HepG2 (cell line): ENCODE data around the gene TAMALIN. TPM values are rescaled to one million over a fixed set of nuclear protein-coding genes. Genes with fewer than 3 reads are reported as not detected.
A peak's percentile ranks its signal among the peaks of the same experiment; 100 is the strongest.

Experiments used
- AKAP8 ChIP-seq: sonication (generic); formaldehyde crosslinking; IDR thresholded peaks from 2 replicates; pipeline ENCODE4 v1.5.1; 2020; ENCODE audit warnings: mild to moderate bottlenecking, missing genetic modification reagents
- ARID2 ChIP-seq: sonication (generic); formaldehyde crosslinking; IDR thresholded peaks from 2 replicates; pipeline ENCODE4 v1.8.1; 2022; ENCODE audit warnings: mild to moderate bottlenecking, missing genetic modification reagents, borderline replicate concordance
- ASH2L ChIP-seq: fragments of 300-600, 200-600 bp; sonication (generic); IDR thresholded peaks from 2 replicates; pipeline ENCODE4 v1.7.0; 2017; ENCODE audit warnings: low read depth, mild to moderate bottlenecking, moderate library complexity, mixed read lengths, low read length; ENCODE audit not compliant: insufficient read length
- ATF4 ChIP-seq, 2 experiments: fragments of 450-650 bp in 1 of 2; sonication (generic) in 1 of 2; formaldehyde crosslinking; IDR thresholded peaks; 2 replicates each; pipeline versions ENCODE4 v1.5.0 to v1.8.0; 2020 to 2022; ENCODE audit warnings: mild to moderate bottlenecking in 1 of 2, missing genetic modification reagents in 1 of 2
- CERS6 ChIP-seq: sonication (generic); formaldehyde crosslinking; IDR thresholded peaks from 2 replicates; pipeline ENCODE4 v1.5.0; 2020; ENCODE audit warnings: missing genetic modification reagents
- FOXO1 ChIP-seq: sonication (generic); formaldehyde crosslinking; IDR thresholded peaks from 2 replicates; pipeline ENCODE4 v1.4.0; 2020; ENCODE audit warnings: missing genetic modification reagents
- GMEB1 ChIP-seq: sonication (generic); formaldehyde crosslinking; IDR thresholded peaks from 2 replicates; pipeline ENCODE4 v1.5.1; 2020; ENCODE audit warnings: missing genetic modification reagents, mild to moderate bottlenecking, borderline replicate concordance
- KAT7 ChIP-seq: IDR thresholded peaks from 2 replicates; pipeline ENCODE4 v1.6.1; 2018; ENCODE audit warnings: borderline replicate concordance, missing compliant biosample characterization
- KAT8 ChIP-seq: IDR thresholded peaks from 2 replicates; pipeline ENCODE4 v1.6.1; 2016; ENCODE audit warnings: missing genetic modification reagents, missing compliant biosample characterization
- MATR3 ChIP-seq: sonication (generic); formaldehyde crosslinking; IDR thresholded peaks from 2 replicates; pipeline ENCODE4 v1.4.0; 2020; ENCODE audit warnings: missing genetic modification reagents
- ONECUT2 ChIP-seq: sonication (generic); formaldehyde crosslinking; IDR thresholded peaks from 2 replicates; pipeline ENCODE4 v1.4.0; 2020; ENCODE audit warnings: missing genetic modification reagents
- PHF8 ChIP-seq: sonication (generic); formaldehyde crosslinking; IDR thresholded peaks from 2 replicates; pipeline ENCODE4 v1.5.0; 2020; ENCODE audit warnings: missing genetic modification reagents
- RBAK ChIP-seq: sonication (generic); formaldehyde crosslinking; IDR thresholded peaks from 2 replicates; pipeline ENCODE4 v1.5.1; 2020; ENCODE audit warnings: mild to moderate bottlenecking, missing genetic modification reagents
- REPIN1 ChIP-seq: sonication (generic); formaldehyde crosslinking; IDR thresholded peaks from 2 replicates; pipeline ENCODE4 v1.8.0; 2022; ENCODE audit warnings: missing genetic modification reagents, low read depth, mild to moderate bottlenecking, borderline replicate concordance
- SRF ChIP-seq: IDR thresholded peaks from 2 replicates; pipeline ENCODE4 v1.6.1; 2011; ENCODE audit warnings: mild to moderate bottlenecking, low read depth, low read length, moderate library complexity
- THAP9 ChIP-seq: sonication (generic); formaldehyde crosslinking; IDR thresholded peaks from 2 replicates; pipeline ENCODE4; 2020; ENCODE audit warnings: missing genetic modification reagents, mild to moderate bottlenecking, borderline replicate concordance
- ZNF12 ChIP-seq: sonication (generic); formaldehyde crosslinking; IDR thresholded peaks from 2 replicates; pipeline ENCODE4 v1.5.0; 2020; ENCODE audit warnings: missing genetic modification reagents
- ZNF367 ChIP-seq: sonication (generic); formaldehyde crosslinking; IDR thresholded peaks from 2 replicates; pipeline ENCODE4 v1.4.0; 2020; ENCODE audit warnings: missing genetic modification reagents, borderline replicate concordance
- ZNF430 ChIP-seq: sonication (generic); formaldehyde crosslinking; IDR thresholded peaks from 2 replicates; pipeline ENCODE4 v1.9.0; 2021; ENCODE audit warnings: mild to moderate bottlenecking, missing genetic modification reagents
- ZNF484 ChIP-seq: sonication (generic); formaldehyde crosslinking; IDR thresholded peaks from 2 replicates; pipeline ENCODE4 v1.5.1; 2020; ENCODE audit warnings: mild to moderate bottlenecking, low read depth, missing genetic modification reagents, borderline replicate concordance
- ZNF737 ChIP-seq: sonication (generic); formaldehyde crosslinking; IDR thresholded peaks from 2 replicates; pipeline ENCODE4 v1.5.0; 2020; ENCODE audit warnings: missing genetic modification reagents, mild to moderate bottlenecking, borderline replicate concordance
- ZNF781 ChIP-seq: sonication (generic); formaldehyde crosslinking; IDR thresholded peaks from 2 replicates; pipeline ENCODE4 v1.5.1; 2020; ENCODE audit warnings: borderline replicate concordance, mild to moderate bottlenecking, missing genetic modification reagents; ENCODE audit errors: not compliant biosample characterization
- ZZZ3 ChIP-seq: sonication (generic); formaldehyde crosslinking; IDR thresholded peaks from 2 replicates; pipeline ENCODE4 v1.4.0; 2020; ENCODE audit warnings: missing genetic modification reagents, mild to moderate bottlenecking, borderline replicate concordance
- polyA plus RNA-seq, 8 experiments: library from polyadenylated mRNA; depleted of rRNA in 3 of 8; stranded (reverse) in 7 of 8; unstranded in 1 of 8; fragments of >200 nt; fragmentation: Illumina TruSeq in 4 of 8; extraction: Trizol in 4 of 8; gene quantifications; 2 replicates each; pipeline versions ENCODE4 v1.2.1 to v1.2.3, GENCODE V29; 2011 to 2016; ENCODE audit warnings: low read depth in 4 of 8, missing spikeins in 1 of 8, mixed read lengths in 1 of 8; ENCODE audit not compliant: insufficient read depth in 1 of 8
- total RNA-seq, 5 experiments: library from RNA; depleted of rRNA; stranded (reverse); fragments of >200 nt; fragmentation: Illumina TruSeq; extraction: Trizol; gene quantifications; 2 replicates each; pipeline ENCODE4 v1.2.3, GENCODE V29; 2016; ENCODE audit warnings: low read depth in 1 of 5

TAMALIN gene
- total and polyA plus RNA-seq, 2 of the 13 experiments (the other 11 are each of a cell fraction or from before 2014, with no cell fraction given) = 2.9 to 10.9 TPM

GRCh38 chr12:52050758-52051541, 44.2 kb downstream of the TAMALIN start, which contains the start of gene NR4A1 (continued):
- TF ChIP-seq FOXO1 (CRISPR knock-in tag) (peak; percentile 8; the same call in 1 of the 2 replicates), ZNF737 (no peak), CERS6 (CRISPR knock-in tag) (no peak), ZZZ3 (CRISPR knock-in tag) (0 out of 2 replicates have a peak, but pooled peaks have one; percentile 46), ASH2L (peak; percentile 46), REPIN1 (0 out of 2 replicates have a peak, but pooled peaks have one; percentile 18), KAT8 (CRISPR knock-in tag) (peak; percentile 75), ZNF484 (CRISPR knock-in tag) (0 out of 2 replicates have a peak, but pooled peaks have one; percentile 38), ATF4 (CRISPR knock-in tag; IDR thresholded peaks at IDR 0.05) (peak in 1 of 2 experiments; percentile 26; a peak in 1 of 4 replicates), AKAP8 (peak; percentile 78; the same call in 1 of the 2 replicates), ZNF367 (no peak), ONECUT2 (CRISPR knock-in tag) (no peak), THAP9 (0 out of 2 replicates have a peak, but pooled peaks have one; percentile 44), RBAK (CRISPR knock-in tag) (no peak), ZNF12 (no peak), ZNF430 (CRISPR knock-in tag) (peak; percentile 26; the same call in 1 of the 2 replicates), MATR3 (CRISPR knock-in tag) (no peak), KAT7 (CRISPR knock-in tag) (peak; percentile 50; the same call in 1 of the 2 replicates), PHF8 (CRISPR knock-in tag) (peak; percentile 72), SRF (peak; percentile 99), GMEB1 (peak; percentile 90), ARID2 (CRISPR knock-in tag) (no peak), ZNF781 (no peak)
